HG03196 (cell line): ENCODE results near the gene ITGA3.
A peak's percentile ranks its signal among the peaks of the same experiment; 100 is the strongest.

Experiments
- ATAC-seq: cut with Tn5 transposase; IDR thresholded peaks from one replicate; pipeline ENCODE4 v1.9.1; 2021; ENCODE audit not compliant: unreplicated experiment

The ITGA3 gene

GRCh38 chr17:50055426-50056216 lies at the start of gene ITGA3:
TSS of gene ITGA3 (plus strand) at chr17:50056110. CDS start at chr17:50056440, 330 bp downstream.
- peak; percentile 43 for ATAC-seq

DNA sequence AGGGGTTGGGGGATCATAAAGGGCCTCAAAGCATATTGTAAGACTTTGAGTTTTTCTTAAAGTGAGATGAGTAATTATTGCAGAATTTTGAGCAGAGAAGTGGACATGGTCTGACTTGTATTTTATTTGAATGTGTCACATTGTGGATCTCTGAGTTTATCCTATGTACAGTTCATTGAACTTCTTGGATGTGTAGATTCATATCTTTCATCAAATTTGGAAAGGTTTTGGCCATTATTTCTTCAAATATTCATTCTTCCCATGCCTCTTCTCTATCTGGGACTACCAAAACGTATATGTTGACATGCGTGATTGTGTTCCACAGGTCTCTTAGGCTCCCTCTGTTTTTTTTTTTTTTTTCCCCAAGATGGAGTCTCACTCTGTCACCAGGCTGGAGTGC lies 46.6 kb upstream of the ITGA3 start:
- ATAC-seq, result no peak

DNA sequence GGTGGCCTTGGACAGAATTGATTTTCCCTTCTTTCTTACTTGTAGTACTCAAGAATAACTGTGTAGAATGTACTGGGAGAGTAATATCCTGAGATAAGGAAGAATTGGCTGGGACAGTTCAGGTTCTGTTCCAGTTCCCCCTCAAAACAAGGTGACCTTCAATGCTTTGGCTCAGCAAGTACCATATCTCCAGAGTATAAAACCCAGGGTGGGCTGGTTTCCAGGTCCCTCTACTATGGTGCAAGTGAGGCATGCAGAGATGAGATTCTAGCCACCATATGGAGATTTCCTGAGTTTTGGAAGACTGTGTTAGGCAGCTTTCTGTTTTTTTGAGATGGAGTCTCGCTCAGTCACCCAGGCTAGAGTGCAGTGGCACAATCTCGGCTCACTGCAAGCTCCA lies 42.8 kb upstream of the ITGA3 start:
- no peak for ATAC-seq

DNA sequence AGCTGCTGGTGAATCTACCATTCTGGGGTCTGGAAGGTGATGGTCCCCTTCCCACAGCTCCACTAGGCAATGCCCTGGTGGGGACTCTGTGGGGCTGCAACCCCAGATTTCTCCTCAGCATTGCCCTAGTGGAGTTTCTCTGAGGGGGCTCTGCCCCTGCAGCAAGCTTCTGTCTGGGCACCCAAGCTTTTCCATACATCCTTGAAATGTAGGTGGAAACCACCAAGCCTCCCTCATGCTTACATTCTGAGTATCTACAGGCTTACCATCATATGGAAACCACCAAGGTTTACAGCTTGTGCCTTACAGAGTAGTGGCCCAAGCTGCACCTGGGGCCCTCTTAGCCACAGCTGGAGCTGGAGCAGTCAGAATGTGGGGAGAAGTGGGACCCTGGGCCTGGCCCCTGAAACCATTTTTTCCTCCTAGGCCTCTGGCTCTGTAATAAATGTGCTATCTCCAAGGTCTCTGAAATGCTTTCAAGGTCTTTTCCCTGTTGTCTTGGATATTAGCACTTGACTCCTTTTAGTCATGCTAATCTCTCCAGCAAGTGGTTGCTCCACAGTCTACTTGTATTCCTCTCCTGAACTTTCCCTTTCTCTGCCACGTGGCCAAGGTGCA lies 41.3 kb upstream of the ITGA3 start:
- ATAC-seq, result no peak

DNA sequence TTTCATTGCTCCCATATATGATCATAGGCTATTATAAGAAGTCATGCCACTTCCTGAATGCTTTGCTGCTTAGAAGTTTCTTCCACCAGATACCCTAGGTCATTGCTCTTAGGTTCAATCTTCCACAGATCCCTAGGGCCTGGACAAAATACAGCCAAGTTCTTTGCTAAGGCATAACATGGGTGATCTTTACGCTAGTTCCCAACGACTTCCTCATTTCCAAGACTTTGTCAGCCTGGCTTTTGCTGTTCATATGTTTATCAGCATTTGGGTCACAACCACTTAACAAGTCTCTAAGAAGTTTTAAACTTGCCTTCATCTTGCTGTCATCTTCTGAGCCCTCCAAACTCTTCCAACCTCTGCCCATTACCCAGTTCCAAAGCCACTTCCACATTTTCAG lies 40.8 kb upstream of the ITGA3 start:
- ATAC-seq, result no peak

GRCh38 chr17:50018909-50019308 lies 37.0 kb upstream of the ITGA3 start:
- no peak for ATAC-seq

DNA sequence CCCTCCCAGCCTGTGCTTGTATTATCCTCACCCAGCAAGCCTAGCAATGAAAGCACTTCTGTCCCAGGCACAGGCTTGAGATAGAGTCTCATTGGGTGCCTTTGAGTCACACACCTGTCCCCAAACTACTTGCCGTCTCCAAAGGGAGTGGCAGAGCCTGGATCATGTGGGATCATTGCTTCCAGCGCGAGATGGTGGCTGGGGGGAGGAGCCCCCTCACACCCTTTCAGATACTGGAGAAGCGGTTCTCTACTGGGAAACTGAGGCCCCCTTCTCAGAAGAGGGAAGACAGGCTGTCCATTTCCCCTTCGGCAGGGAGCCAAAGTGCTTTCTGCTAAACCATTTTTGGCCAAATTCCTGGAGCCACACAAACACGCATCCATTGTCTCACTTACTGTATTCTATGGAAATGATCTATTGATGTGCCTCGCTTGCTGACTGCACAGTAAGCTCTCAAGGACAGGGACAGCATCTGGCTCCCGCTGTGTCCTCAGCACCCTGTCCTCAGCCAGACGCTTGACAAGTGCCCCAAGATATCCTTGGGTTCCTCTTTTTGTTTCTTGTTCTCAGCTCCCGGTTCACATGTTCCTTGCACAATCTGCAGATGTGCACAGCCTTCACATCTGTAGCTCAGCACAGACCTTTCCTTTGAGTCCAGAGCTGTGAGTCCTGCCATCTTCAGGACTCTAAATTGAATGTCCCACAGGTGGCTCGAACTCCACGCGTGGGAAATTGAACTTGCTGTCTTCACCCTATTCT lies 34.9 kb upstream of the ITGA3 start:
- no peak for ATAC-seq

DNA sequence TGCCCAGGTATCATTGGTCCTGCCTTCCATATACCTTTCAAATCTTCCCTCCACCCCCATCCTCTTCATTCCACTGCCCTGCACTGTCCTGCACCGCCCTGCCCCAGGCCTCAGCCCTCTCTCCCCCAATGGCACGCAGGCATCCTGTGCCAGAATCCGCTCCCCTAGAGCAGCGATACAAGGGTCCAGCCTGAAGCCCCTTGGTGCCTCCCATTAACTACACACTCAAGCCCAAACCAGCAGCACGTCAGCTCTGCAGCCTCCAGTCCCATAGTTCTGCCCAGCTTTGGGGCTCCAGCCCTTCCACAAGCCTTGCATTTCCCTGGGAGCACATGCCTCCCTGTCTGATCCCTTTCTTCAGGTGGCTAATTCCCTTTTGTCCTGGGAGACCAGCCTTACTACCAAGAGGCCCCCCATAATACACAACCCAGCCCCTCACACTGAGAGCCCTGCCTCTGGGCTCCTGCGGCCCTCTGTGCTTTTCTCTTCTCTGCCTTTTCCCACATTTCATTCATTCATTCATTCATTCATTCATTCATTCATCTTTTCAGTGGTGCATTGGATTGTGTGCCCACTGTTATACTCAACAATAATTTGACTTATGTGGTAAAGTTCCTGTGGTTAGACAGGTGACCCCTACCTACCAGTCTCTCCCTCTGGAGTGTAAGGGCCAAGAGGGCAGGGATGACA lies 34.1 kb upstream of the ITGA3 start:
- ATAC-seq, result no peak

DNA sequence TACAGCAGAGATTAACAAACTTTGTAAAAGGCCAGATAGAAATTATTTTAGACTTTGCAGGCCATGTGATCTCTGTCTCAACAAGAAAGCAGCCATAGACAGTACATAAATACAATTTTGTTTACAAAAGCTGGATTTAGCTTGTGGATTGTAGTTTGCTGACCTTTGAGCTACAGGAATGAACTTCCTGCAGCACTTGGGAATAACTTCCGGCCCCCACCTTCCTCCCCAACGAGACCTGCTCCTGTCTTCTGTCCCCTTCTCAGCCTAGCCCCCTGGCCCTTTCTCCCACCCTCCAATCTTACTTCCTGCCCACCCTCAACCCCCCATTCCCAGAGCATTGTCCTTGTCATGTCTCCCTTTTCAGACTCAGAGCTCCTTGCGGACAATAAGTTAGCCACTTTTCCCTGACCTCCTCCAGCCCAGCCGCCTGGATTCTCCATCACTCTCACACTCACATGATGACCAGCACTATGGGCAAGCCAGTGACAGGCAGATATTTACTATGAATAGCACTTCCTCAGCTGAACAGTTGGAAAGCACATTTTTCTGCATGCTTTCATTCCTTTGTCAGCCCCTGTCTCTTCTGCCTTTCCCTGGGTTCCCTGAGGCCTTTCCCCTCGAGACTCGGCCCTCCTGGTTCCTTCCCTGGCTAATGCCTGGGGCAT lies 33.3 kb upstream of the ITGA3 start:
- no peak for ATAC-seq

DNA sequence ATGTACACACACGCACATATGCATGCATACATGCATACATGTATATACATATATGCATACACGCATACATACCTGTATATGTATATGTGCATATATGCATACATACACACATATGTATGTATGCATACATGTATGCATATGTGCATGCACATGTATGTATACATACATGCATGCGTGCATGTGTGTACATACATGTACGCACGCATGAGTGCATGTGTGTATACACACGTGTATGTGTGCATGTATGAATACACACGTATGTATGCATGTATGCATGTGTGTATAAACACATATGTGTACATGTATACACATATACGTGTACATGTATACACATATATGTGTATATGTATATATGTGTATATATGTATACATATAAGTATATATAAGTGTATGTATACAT lies 32.4 kb upstream of the ITGA3 start:
- ATAC-seq, result no peak

DNA sequence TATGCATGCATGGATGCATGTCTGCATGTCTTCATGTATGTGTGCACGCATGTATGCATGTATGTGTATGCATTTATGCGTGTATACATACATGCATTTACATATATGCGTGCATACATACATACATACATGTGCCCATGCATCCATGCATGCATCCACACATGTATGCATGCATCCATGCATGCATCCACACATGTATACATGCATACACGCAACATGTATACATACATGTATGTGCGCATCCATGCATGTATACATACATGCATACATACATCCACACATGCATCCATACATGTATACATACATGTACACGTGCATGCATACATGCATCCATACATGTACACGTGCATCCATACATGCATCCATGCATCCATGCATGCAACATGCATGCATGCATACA lies 31.1 kb upstream of the ITGA3 start:
- no peak for ATAC-seq

- no peak for ATAC-seq
Observed at GRCh38 chr17:50026046-50026675, 29.7 kb upstream of the ITGA3 start.

DNA sequence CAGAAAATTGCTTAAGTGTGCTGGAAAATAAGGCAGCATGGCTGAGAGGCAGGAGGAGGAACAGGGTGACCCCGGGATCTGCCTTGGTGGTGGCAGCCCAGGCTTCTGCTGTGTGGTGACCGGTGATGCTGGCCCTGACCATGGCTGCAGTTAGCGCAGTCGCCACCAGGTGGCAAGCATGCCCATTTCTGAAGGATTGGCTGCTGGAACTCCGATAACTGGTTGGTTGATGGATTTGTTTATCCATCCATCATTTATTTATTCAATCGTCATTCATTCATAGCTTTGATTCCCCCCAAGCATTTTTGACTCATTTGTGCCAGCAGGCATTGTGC lies 29.1 kb upstream of the ITGA3 start:
- ATAC-seq, result no peak

DNA sequence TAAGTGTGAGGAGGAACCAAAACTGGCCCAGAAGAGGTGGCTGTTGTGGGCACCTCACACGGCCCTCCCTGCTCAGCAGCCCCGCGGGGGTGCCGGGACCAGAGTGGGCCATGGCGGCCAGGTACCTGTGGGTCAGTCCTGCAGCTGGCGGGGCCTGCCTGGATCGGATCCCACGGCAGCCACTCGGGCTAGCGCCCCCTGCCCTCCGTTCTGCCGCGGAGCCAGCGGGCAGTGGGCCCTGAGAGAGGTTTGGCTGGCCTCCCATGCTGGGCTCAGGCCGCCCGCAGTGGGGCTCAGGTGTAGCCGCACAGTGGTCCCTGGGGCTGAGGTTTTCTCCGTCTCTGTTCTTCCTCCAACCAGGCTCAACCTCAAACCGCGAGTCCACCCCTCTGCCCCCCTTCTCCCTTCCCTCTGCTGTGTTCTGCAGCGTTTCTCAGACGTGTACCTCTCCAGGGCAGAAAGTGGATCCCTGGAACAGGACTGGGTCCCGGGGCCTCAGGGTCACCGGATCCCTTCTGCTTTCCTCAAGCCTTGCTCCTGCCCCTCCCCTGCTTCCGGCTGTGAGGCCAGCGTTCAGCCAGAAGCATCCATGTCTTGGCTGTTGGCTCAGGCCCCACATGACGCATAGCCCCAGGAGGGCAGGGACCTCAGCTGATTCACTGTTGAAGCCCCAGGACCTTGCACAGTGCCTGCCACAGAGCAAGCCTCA lies 28.6 kb upstream of the ITGA3 start:
- ATAC-seq, result no peak

- ATAC-seq, result no peak
Observed at GRCh38 chr17:50027881-50028735, 27.8 kb upstream of the ITGA3 start.

DNA sequence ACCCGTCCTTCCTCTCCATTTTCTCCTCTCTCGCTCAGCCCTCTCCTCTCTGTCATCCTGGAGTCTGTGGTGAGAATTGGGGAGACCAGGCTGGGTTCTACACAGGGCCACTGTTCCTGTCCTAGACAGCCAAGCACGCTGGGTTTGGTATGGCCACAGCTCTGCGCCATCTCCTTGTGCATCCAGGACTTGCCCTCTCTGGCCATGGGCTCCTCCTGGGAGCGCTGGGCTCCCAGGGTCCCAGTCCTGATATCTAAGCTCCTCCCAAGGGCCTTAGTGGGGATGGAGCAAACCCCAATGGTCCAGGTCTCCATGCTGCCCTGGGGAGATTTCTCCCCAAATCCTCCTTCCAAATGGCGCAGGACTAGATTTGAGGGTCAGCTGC lies 27.2 kb upstream of the ITGA3 start:
- ATAC-seq, result no peak

- no peak for ATAC-seq
Observed at GRCh38 chr17:50029185-50029584, 26.7 kb upstream of the ITGA3 start.

DNA sequence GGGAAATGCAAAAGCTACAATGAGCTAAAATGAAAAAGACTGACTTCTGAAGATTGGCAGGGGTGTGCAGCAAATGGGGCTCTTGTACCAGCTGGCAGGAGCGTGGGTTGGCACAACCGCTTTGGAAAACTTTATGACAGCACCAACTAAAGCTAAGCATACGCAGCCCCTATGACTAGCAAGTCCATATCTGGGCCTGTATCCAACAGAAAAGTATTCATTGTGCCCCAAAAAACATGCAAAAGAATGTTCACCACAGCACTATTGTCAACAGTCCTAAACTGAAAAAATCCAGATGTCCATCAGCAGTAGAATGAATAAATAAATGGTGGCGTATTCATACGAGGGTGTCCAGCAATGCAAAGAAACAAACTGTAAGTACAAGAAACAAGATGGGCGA lies 22.6 kb upstream of the ITGA3 start:
- ATAC-seq, result no peak
